MCF 10A (cell line): ENCODE measurements around the gene COMMD2. TPM values are rescaled to one million over a fixed set of nuclear protein-coding genes. Genes with fewer than 3 reads are reported as not detected.
A peak's percentile ranks its signal among the peaks of the same experiment; 100 is the strongest.

Experiments used
- BruUV-seq: library from RNA; stranded (reverse); fragments of 400-500 nt; replicated peaks from 2 replicates; lab custom pipeline; 2021; lab: Mats Ljungman, UMichigan
- CTCF ChIA-PET: fragments of 300-600 bp; sonication (Branson Sonifier 250); formaldehyde crosslinking; extraction: SDS; loops from one replicate; lab custom pipeline; 2021; ENCODE audit warnings: antibody characterized with exemption, inconsistent platforms; lab: Yijun Ruan, JAX
- POLR2A ChIA-PET: fragments of 300-600, 350-650 bp; sonication (Branson Sonifier 250); formaldehyde crosslinking; extraction: SDS; loops from one replicate; lab custom pipeline; 2020; ENCODE audit warnings: antibody characterized with exemption, inconsistent platforms; lab: Yijun Ruan, JAX
- DNase-seq: peaks from one replicate; pipeline ENCODE4 v3.0.0-alpha.2; 2018; ENCODE audit not compliant: unreplicated experiment
- H3K27ac Mint-ChIP-seq: one replicate; pipeline ENCODE4 v1.8.0; 2022; ENCODE audit warnings: mild to moderate bottlenecking, low read depth, mixed read lengths; ENCODE audit not compliant: unreplicated experiment
- H3K27me3 Mint-ChIP-seq: one replicate; pipeline ENCODE4 v1.8.0; 2022; ENCODE audit warnings: mixed read lengths; ENCODE audit not compliant: insufficient read depth, unreplicated experiment
- H3K36me3 Mint-ChIP-seq: one replicate; pipeline ENCODE4 v1.8.0; 2022; ENCODE audit warnings: mild to moderate bottlenecking, moderate library complexity, mixed read lengths; ENCODE audit not compliant: insufficient read depth, unreplicated experiment
- H3K4me1 Mint-ChIP-seq: one replicate; pipeline ENCODE4 v1.8.0; 2022; ENCODE audit warnings: mixed read lengths; ENCODE audit not compliant: insufficient read depth, unreplicated experiment
- H3K4me3 Mint-ChIP-seq: one replicate; pipeline ENCODE4 v1.8.0; 2022; ENCODE audit warnings: mild to moderate bottlenecking, moderate library complexity, mixed read lengths; ENCODE audit not compliant: unreplicated experiment
- H3K9me3 Mint-ChIP-seq: one replicate; pipeline ENCODE4 v1.8.0; 2022; ENCODE audit warnings: mixed read lengths; ENCODE audit not compliant: unreplicated experiment
- CTCF ChIP-seq: fragments of 200-600 bp; IDR thresholded peaks from one replicate; pipeline ENCODE4 v1.8.0; 2022; ENCODE audit warnings: antibody characterized with exemption, mild to moderate bottlenecking; ENCODE audit not compliant: unreplicated experiment
- intact Hi-C: fragments of 100-400 bp; cut with micrococcal nuclease; formaldehyde crosslinking; loops from 2 replicates; pipeline ENCODE4 v1.14.1; 2022
- total RNA-seq: library from RNA; stranded (reverse); gene quantifications from 2 replicates; pipeline ENCODE4 v1.2.3, GENCODE V29; 2022

COMMD2 gene
- total RNA-seq, 1 experiment from 2014 or later, result 51.2 TPM

- H3K9me3 Mint-ChIP-seq, result no peaks in the 10 kb centered on the region
- H3K27ac Mint-ChIP-seq, result peak overlapping the region; percentile 25
- no peaks in the 10 kb centered on the region for H3K36me3 Mint-ChIP-seq
- peak; percentile 37 for DNase-seq
- CTCF ChIA-PET, result interaction anchor here (0.6 to 1.1 kb wide), 2 partner anchors 86 to 106 kb away, joined by 3 read pairs; no protein-coding TSS in a partner anchor
- no peak for TF ChIP-seq CTCF
- no TSS peak for BruUV-seq
- H3K4me1 Mint-ChIP-seq, result peaks cover 5% of the 10 kb centered on the region
- no peak overlapping the region for H3K4me3 Mint-ChIP-seq
- H3K27me3 Mint-ChIP-seq, result no peaks in the 10 kb centered on the region
- intact Hi-C loops, result no loop called here
- POLR2A ChIA-PET, result no interaction called here
These were observed 49.4 kb downstream of the COMMD2 start for GRCh38 chr3:149702691-149703441.

GRCh38 chr3:149701977-149702350 lies 50.3 kb downstream of the COMMD2 start:
- CTCF ChIA-PET, result no interaction called here
- no peak for DNase-seq
- POLR2A ChIA-PET, result no interaction called here
- Mint-ChIP-seq H3K9me3 (no peaks in the 10 kb centered on the region), H3K27ac (no peak overlapping the region), H3K4me3 (no peak overlapping the region), H3K36me3 (no peaks in the 10 kb centered on the region), H3K27me3 (no peaks in the 10 kb centered on the region), H3K4me1 (peaks cover 5% of the 10 kb centered on the region)
- intact Hi-C loops, result no loop called here
- no TSS peak for BruUV-seq
- no peak for TF ChIP-seq CTCF

- H3K36me3 Mint-ChIP-seq, result no peaks in the 10 kb centered on the region
- no peak overlapping the region for H3K27ac Mint-ChIP-seq
- ChIA-PET POLR2A (no interaction called here), CTCF (interaction anchor here (1.3 kb wide), 1 partner anchor 345 kb away, joined by 3 read pairs; no protein-coding TSS in a partner anchor)
- H3K4me3 Mint-ChIP-seq, result no peak overlapping the region
- H3K27me3 Mint-ChIP-seq, result no peaks in the 10 kb centered on the region
- peaks cover 5% of the 10 kb centered on the region for H3K4me1 Mint-ChIP-seq
- intact Hi-C loops, result no loop called here
- H3K9me3 Mint-ChIP-seq, result no peaks in the 10 kb centered on the region
- no TSS peak for BruUV-seq
- TF ChIP-seq CTCF, result no peak
- no peak for DNase-seq
These were observed 50.9 kb downstream of the COMMD2 start for GRCh38 chr3:149701206-149701976.

Other genes starting within 250 kb of the COMMD2 start
- gene WWTR1, start 94.5 kb downstream of the COMMD2 start, total RNA-seq, result 52.9 and 54.9 TPM in 2 replicates
- not detected in 2 replicates for gene ANKUB1, start 40.1 kb upstream of the COMMD2 start, total RNA-seq
- gene RNF13, start 60.7 kb upstream of the COMMD2 start, total RNA-seq, result 36.5 and 40.4 TPM in 2 replicates
- 117 and 142 TPM in 2 replicates for gene PFN2, start 218.4 kb upstream of the COMMD2 start, total RNA-seq